ENCODE data around the gene S100PBP.

S100PBP gene

DNA sequence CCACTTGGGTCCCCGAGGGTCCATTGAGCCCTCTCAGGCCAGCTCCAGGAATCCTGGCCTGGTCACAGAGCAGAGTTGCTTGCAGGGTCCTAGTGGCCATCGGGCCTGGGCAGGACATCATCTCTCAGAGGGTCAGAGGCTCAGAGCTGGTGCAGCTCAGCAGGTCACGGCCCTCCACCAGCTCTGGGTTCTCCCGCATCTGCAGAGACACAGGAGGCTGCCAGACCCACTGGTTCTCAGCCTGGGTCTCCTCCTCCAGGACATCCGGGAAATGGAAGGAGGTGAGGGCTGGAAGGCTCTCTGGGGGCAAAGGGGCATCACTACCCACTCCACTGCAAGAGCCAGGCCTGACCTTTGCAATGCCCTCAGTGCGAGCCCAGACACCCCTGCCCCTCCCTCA, 77.2 kb downstream of the S100PBP start:
- no peak overlapping the region for H3K4me3 ChIP-seq (ENCODE audit: low read depth, low read length)
- TF ChIP-seq, protein P1, sequence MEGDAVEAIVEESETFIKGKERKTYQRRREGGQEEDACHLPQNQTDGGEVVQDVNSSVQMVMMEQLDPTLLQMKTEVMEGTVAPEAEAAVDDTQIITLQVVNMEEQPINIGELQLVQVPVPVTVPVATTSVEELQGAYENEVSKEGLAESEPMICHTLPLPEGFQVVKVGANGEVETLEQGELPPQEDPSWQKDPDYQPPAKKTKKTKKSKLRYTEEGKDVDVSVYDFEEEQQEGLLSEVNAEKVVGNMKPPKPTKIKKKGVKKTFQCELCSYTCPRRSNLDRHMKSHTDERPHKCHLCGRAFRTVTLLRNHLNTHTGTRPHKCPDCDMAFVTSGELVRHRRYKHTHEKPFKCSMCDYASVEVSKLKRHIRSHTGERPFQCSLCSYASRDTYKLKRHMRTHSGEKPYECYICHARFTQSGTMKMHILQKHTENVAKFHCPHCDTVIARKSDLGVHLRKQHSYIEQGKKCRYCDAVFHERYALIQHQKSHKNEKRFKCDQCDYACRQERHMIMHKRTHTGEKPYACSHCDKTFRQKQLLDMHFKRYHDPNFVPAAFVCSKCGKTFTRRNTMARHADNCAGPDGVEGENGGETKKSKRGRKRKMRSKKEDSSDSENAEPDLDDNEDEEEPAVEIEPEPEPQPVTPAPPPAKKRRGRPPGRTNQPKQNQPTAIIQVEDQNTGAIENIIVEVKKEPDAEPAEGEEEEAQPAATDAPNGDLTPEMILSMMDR (IDR thresholded peaks at IDR 0.05; ENCODE audit: low read depth, low read length) = no peak

DNA sequence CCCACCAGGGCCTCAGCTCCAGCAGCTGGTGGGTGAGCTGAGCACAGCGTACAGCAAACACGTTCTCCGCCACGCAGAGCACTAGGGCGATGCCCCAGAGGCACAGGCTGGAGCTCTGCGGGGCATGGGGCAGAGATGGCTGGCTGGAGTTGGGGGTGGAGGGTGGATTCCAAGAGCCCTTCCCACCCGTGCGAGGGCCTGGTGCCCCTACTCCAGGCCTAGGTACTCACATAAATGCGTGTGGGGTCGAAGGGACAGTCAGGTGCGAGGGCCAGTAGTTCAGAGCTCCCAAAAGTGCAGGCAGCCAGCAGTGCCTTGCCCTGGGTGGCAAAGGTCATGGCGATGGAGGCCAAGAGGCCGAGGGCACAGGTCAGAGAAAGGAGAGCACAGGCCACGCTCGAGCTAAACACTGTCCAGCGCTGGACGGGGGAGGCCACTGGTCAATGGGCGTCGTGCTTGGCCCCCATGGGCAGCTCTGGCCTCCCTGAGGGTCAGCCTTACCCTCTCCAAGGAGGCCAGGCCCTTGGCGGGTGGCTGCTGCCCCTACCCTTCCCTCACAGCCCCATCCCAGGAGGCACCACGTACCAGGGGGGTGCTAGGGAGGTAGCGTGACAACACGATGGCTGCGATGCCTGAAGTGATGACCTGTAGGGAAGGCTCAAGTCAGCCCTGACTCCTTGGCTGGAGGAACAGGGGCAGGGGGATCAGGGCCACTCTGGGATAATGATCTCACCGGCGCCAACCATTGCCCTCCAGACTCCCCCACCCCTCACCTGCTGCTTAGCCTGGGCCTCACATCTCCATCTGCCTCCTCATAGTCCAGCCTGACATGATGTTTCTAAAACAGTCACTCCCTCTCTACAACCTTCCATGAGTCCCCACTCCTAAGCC, 78.1 kb downstream of the S100PBP start:
- TF ChIP-seq, protein P1 (IDR thresholded peaks at IDR 0.05; ENCODE audit: low read depth, low read length) = no peak
- H3K4me3 ChIP-seq (ENCODE audit: low read depth, low read length) = no peak overlapping the region

- TF ChIP-seq, protein P1 (IDR thresholded peaks at IDR 0.05; ENCODE audit: low read depth, low read length) = no peak
- no peak overlapping the region for H3K4me3 ChIP-seq (ENCODE audit: low read depth, low read length)
Measured at GRCh38 chr1:32896451-32896850, 79.0 kb downstream of the S100PBP start.

GRCh38 chr1:32897082-32898049, 79.9 kb downstream of the S100PBP start:
- TF ChIP-seq, protein P1 (IDR thresholded peaks at IDR 0.05; ENCODE audit: low read depth, low read length) = no peak

DNA sequence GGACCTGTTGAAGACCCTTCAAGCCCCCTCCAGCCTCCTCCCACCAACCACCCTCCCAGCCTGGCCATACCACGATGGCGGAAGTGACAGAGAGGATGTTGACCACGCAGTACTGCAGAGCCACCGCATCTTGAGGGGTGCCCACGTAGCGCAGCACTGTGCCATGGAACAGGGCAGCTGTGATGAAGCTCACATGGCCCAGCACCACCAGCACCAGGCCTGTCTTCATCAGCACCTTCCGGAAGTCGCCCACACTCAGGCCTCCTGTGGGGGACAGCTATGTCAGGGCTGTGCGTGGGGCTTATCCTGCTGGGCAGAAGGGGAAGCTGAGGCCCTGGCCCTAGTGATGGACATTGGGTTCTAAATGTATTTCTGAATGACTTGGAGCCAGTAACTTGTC, 80.6 kb downstream of the S100PBP start:
- H3K4me3 ChIP-seq (ENCODE audit: low read depth, low read length) = no peak overlapping the region
- TF ChIP-seq, protein P1 (IDR thresholded peaks at IDR 0.05; ENCODE audit: low read depth, low read length) = no peak

More at GRCh38 chr1:32897082-32898049, 79.9 kb downstream of the S100PBP start:
- no peak overlapping the region for H3K4me3 ChIP-seq (ENCODE audit: low read depth, low read length)

DNA sequence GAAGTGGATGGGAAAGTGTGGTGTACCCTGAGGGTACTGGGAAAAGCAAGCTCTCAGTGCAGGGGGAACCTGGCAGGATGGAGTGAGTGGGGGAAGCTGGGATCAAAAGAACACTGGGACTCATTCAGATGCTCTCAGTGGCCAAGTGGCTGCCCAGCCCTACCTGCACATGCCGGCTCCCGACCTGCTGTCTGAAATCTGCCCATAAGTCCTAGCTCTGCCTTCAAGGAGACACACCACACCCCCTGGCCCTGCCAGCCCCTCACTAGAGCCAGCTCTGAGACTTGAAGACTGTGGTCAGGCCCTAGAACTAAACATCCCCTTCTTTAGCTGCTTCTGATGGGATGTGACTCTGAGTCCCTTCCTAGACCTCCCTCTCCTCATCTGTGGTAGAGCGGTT, 81.5 kb downstream of the S100PBP start:
- H3K4me3 ChIP-seq (ENCODE audit: low read depth, low read length) = no peak overlapping the region

More for the DNA sequence above, 81.5 kb downstream of the S100PBP start:
- TF ChIP-seq, protein P1 (IDR thresholded peaks at IDR 0.05; ENCODE audit: low read depth, low read length) = no peak
